Measurements from ENCODE around the gene CD84. TPM values are rescaled to one million over a fixed set of nuclear protein-coding genes. Genes with fewer than 3 reads are reported as not detected.
"Not testable (repeated sequence)": the region's sequence is repeated elsewhere in the genome, so short reads cannot be mapped to it uniquely, and the experiment has no call there.

The CD84 gene
- total RNA-seq, 2 donors from 2014 or later, result 1.2 to 6.7 TPM

DNA sequence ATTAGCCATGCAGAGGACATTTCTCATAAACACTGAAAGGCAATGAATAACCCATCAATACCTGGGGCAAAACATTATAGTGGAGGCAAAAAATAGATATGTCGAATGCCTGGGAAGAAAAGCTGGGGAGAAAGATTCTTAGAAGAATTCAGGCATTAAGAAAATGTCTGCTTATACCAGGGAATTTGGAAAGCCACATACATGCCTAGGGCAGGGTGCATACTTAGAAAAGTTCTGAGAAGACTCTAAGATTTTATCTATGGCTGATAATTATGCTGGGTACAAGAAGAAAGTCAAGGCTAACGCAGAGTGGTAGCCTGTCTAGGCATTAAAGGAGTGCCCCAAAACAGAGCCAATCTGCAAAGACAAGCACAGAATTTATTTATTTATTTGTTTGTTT lies 74.6 kb downstream of the CD84 start:
- Histone ChIP-seq H3K4me1 (replicated peaks) (no peaks in the 10 kb centered on the region), H3K9me3 (no peaks in the 10 kb centered on the region), H3K27me3 (replicated peaks; ENCODE audit: insufficient read depth) (no peaks in the 10 kb centered on the region), H3K4me3 (no peak overlapping the region), H3K27ac (no peak overlapping the region), H3K36me3 (no peaks in the 10 kb centered on the region)
- TF ChIP-seq, protein P1, sequence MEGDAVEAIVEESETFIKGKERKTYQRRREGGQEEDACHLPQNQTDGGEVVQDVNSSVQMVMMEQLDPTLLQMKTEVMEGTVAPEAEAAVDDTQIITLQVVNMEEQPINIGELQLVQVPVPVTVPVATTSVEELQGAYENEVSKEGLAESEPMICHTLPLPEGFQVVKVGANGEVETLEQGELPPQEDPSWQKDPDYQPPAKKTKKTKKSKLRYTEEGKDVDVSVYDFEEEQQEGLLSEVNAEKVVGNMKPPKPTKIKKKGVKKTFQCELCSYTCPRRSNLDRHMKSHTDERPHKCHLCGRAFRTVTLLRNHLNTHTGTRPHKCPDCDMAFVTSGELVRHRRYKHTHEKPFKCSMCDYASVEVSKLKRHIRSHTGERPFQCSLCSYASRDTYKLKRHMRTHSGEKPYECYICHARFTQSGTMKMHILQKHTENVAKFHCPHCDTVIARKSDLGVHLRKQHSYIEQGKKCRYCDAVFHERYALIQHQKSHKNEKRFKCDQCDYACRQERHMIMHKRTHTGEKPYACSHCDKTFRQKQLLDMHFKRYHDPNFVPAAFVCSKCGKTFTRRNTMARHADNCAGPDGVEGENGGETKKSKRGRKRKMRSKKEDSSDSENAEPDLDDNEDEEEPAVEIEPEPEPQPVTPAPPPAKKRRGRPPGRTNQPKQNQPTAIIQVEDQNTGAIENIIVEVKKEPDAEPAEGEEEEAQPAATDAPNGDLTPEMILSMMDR (IDR thresholded peaks at IDR 0.05), result no peak
- TF ChIP-seq POLR2A (IDR thresholded peaks at IDR 0.05) (no peak), POLR2AphosphoS5 (IDR thresholded peaks at IDR 0.05) (no peak)
- 82% methylated on average over 2 of the region's 2 CpGs for WGBS
- intact Hi-C loops (cut with DNase I), result no loop called here
- no peak for DNase-seq (ENCODE audit: low spot score)

DNA sequence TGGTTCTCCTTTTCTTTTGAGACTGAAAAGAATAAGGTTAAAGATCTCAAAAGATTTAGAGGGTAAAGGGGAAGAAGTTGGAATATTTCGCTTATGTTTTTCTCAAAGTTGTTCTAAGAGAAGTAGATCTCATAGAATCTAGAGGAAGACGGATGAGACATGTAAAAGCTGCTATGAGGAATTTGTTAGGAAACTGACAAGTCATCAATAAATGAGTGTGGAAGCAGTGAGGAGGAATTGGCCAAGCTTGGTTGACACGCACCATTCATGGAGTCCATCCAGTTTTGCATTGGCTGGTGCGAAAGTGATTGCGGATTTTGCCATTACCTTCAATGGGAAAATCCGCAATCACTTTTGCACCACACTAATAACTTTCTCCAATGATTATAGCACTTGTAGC lies 76.2 kb downstream of the CD84 start:
- no peak overlapping the region for H3K4me3 ChIP-seq
- H3K27ac ChIP-seq, result no peak overlapping the region
- DNase-seq (ENCODE audit: low spot score), result no peak
- no peaks in the 10 kb centered on the region for H3K4me1 ChIP-seq (replicated peaks)
- intact Hi-C loops (cut with DNase I), result no loop called here
- no peaks in the 10 kb centered on the region for H3K27me3 ChIP-seq (replicated peaks; ENCODE audit: insufficient read depth)
- H3K36me3 ChIP-seq, result no peaks in the 10 kb centered on the region
- 93% methylated on average over 6 of the region's 6 CpGs for WGBS
- no peaks in the 10 kb centered on the region for H3K9me3 ChIP-seq
- TF ChIP-seq, protein P1 (IDR thresholded peaks at IDR 0.05), result no peak
- TF ChIP-seq POLR2AphosphoS5 (IDR thresholded peaks at IDR 0.05) (no peak), POLR2A (IDR thresholded peaks at IDR 0.05) (no peak)

DNA sequence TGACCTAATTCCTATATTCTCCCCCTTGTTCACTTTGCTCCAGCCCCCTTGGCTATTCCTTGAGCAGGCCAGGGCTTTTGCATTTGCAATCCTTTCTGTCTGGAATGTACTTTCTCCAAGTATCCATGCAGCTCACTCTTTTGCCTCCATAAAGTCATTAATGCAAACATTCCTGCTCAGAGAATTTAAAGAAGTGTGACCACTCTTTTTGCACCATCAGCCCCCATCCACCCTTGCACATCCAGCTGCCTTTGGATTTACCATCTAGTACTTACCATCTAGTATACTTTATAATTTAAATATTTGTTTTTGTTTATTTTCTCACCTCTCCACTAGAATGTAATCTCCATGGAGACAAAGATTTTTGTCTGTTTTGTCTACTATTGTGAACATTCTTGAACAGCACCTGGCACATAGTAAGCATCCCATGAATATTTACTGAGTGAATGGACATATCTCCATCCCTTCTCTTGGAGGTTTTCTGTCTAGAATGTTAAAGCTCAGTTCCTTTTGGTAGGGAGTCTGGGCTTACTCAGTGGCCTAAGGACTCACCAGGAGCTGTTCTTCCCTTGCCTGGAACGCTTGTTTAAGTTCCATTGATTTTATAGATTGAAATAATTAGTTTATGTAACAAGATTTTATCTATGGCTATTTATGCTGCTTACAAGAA lies 78.8 kb downstream of the CD84 start:
- H3K27ac ChIP-seq, result no peak overlapping the region
- no peak for DNase-seq (ENCODE audit: low spot score)
- 32% methylated on average over 1 of the region's 1 CpG for WGBS
- no peak for TF ChIP-seq POLR2AphosphoS5 (IDR thresholded peaks at IDR 0.05)
- TF ChIP-seq POLR2A (IDR thresholded peaks at IDR 0.05), result no peak
- TF ChIP-seq, protein P1 (IDR thresholded peaks at IDR 0.05), result no peak
- no peaks in the 10 kb centered on the region for H3K27me3 ChIP-seq (replicated peaks; ENCODE audit: insufficient read depth)
- H3K4me3 ChIP-seq, result no peak overlapping the region
- no peaks in the 10 kb centered on the region for H3K4me1 ChIP-seq (replicated peaks)
- intact Hi-C loops (cut with DNase I), result no loop called here
- no peaks in the 10 kb centered on the region for H3K9me3 ChIP-seq
- no peaks in the 10 kb centered on the region for H3K36me3 ChIP-seq

DNA sequence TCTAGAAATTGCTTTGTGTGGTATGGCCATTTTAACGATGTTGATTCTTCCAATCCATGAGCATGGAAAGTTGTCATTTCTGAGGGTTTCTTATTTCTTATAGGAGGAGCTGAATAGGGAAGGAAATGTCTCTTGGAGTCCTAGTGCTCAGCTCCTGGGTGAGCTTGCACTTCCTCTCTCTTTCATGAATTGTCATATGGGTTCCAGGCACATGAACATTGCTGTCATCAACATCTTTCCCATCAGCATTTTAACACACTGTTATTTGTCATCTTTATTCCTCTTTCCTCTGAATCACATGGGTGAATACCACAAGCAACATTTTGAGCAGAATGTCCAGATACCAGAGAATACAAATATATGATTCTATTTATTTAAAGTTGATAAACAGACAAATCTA lies 79.7 kb downstream of the CD84 start:
- DNase-seq (ENCODE audit: low spot score), result no peak
- Histone ChIP-seq H3K9me3 (no peaks in the 10 kb centered on the region), H3K4me1 (replicated peaks) (no peaks in the 10 kb centered on the region), H3K27me3 (replicated peaks; ENCODE audit: insufficient read depth) (no peaks in the 10 kb centered on the region), H3K27ac (no peak overlapping the region), H3K4me3 (no peak overlapping the region), H3K36me3 (no peaks in the 10 kb centered on the region)
- WGBS, result 96% methylated on average over 1 of the region's 1 CpG
- intact Hi-C loops (cut with DNase I), result no loop called here
- TF ChIP-seq POLR2A (IDR thresholded peaks at IDR 0.05) (no peak), POLR2AphosphoS5 (IDR thresholded peaks at IDR 0.05) (no peak)
- TF ChIP-seq, protein P1 (IDR thresholded peaks at IDR 0.05), result no peak

DNA sequence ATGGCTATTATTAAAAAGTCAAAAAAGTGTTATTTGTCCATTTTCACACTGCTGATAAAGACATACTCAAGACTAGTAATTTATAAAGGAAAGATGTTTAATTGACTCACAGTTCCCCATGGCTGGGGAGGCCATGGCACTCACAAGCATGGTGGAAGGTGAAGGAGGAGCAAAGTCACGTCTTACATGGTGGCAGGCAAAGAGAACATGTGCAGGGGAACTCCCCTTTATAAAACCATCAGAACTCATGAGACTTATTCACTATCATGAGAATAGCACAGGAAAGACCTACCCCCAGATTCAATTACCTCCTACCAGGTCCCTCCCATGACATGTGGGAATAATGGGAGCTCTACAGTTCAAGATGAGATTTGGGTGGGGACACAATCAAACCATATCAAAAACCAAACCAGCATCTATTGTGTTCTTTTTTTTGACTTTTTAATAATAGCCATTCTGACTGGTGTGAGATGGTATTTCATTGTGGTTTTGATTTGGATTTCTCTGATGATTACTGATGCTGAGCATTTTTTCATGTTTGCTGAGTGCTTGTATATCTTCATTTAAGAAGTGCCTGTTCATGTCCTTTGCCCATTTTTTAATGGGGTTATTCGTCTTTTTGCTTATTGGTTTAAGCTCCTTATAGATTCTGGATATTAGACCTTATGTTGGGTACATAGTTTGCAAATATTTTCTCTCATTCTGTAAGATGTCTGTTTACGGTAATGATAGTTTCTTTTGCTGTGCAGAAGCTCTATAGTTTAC lies 80.8 kb downstream of the CD84 start:
- H3K4me3 ChIP-seq; H3K27ac ChIP-seq; H3K4me1 ChIP-seq (replicated peaks); H3K9me3 ChIP-seq; DNase-seq (ENCODE audit: low spot score); H3K36me3 ChIP-seq; H3K27me3 ChIP-seq (replicated peaks; ENCODE audit: insufficient read depth); intact Hi-C loops (cut with DNase I): not testable (repeated sequence)
- 85% methylated on average over 3 of the region's 3 CpGs for WGBS

All from prostate gland (tissue), 2 donors.